BLaER1 treated with 17β-estradiol and CSF1 and Interleukin-3, amounts not matched to agents 10 nM and 100 nM (cell line): ENCODE results near the gene ARHGAP33.

Source experiments
- H3K27ac ChIP-seq, 11 experiments: shearing (Covaris generic); formaldehyde crosslinking; 2 replicates each; pipeline ENCODE4 v1.8.1; 2022
- H3K27me3 ChIP-seq, 11 experiments: shearing (Covaris generic); formaldehyde crosslinking; 2 replicates each; pipeline ENCODE4 v1.8.1; 2022
- H3K36me3 ChIP-seq, 11 experiments: shearing (Covaris generic); formaldehyde crosslinking; 2 replicates each; pipeline ENCODE4 v1.8.1; 2022
- H3K4me1 ChIP-seq, 10 experiments: shearing (Covaris generic); formaldehyde crosslinking; 2 replicates each; pipeline ENCODE4 v1.8.1; 2022
- H3K4me2 ChIP-seq, 11 experiments: shearing (Covaris generic); formaldehyde crosslinking; 2 replicates each; pipeline ENCODE4 v1.8.1; 2022
- H3K4me3 ChIP-seq, 10 experiments: shearing (Covaris generic); formaldehyde crosslinking; 2 replicates each; pipeline ENCODE4 v1.8.1; 2022
- H3K9ac ChIP-seq, 11 experiments: shearing (Covaris generic); formaldehyde crosslinking; 2 replicates each; pipeline ENCODE4 v1.8.1; 2022
- H3K9me3 ChIP-seq, 11 experiments: shearing (Covaris generic); formaldehyde crosslinking; replicated peaks in 1 of 11; 2 replicates each; pipeline ENCODE4 v1.8.1; 2022
- H4K20me1 ChIP-seq, 11 experiments: shearing (Covaris generic); formaldehyde crosslinking; 2 replicates each; pipeline ENCODE4 v1.8.1; 2022
- Cebpa-rat ChIP-seq, 11 experiments: shearing (Covaris generic); IDR thresholded peaks; 2 replicates each; pipeline ENCODE4 v1.8.1; 2022

ARHGAP33 gene

DNA sequence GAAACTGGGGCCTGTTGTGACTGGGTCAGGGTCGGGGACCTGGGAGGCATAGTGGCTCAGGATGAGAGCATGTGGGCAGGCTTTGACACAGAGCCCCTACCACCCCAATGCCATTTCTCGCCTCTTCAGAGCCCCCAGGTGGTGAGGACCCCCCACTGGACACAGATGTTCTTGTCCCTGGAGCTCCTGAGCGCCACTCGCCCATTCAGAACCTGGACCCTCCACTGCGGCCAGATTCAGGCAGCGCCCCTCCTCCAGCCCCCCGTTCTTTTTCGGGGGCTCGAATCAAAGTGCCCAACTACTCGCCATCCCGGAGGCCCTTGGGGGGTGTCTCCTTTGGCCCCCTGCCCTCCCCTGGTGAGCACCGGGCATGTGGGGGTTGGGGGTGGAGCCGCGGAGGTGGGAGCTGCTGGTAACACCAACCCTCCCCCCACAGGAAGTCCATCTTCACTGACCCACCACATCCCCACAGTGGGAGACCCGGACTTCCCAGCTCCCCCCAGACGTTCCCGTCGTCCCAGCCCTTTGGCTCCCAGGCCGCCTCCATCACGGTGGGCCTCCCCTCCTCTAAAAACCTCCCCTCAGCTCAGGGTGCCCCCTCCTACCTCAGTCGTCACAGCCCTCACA lies 43.5 kb upstream of the ARHGAP33 start:
- Histone ChIP-seq H3K27me3 (no peaks in the 10 kb centered on the region), H3K36me3 (peaks cover 96 to 99% (median 98%) of the 10 kb centered on the region in 11 experiments), H3K4me2 (no peak overlapping the region), H3K27ac (no peak overlapping the region), H3K9me3 (no peaks in the 10 kb centered on the region), H3K4me1 (peaks cover 7 to 22% (median 15%) of the 10 kb centered on the region in 10 experiments; a peak in 18 of 20 replicates), H4K20me1 (peaks cover 43 to 98% (median 94%) of the 10 kb centered on the region in 11 experiments; a peak in 21 of 22 replicates), H3K9ac (no peak overlapping the region), H3K4me3 (no peak overlapping the region)
- no peak for TF ChIP-seq Cebpa-rat (IDR thresholded peaks at IDR 0.05)

DNA sequence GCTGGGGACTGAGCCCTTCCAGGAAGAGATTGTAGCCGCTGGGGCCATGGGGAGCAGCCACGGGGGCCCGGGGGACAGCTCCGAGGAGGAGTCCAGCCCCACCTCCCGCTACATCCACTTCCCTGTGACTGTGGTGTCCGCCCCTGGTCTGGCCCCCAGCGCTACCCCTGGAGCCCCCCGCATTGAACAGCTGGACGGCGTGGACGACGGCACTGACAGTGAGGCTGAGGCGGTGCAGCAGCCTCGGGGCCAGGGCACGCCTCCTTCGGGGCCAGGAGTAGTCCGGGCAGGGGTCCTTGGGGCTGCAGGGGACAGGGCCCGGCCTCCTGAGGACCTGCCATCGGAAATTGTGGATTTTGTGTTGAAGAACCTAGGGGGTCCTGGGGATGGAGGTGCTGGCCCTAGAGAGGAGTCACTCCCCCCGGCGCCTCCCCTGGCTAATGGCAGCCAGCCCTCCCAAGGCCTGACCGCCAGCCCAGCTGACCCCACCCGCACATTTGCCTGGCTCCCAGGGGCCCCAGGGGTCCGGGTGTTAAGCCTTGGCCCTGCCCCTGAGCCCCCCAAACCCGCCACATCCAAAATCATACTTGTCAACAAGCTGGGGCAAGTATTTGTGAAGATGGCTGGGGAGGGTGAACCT lies 42.7 kb upstream of the ARHGAP33 start:
- H3K27ac ChIP-seq, result no peak overlapping the region
- no peaks in the 10 kb centered on the region for H3K27me3 ChIP-seq
- peaks cover 96 to 99% (median 98%) of the 10 kb centered on the region in 11 experiments for H3K36me3 ChIP-seq
- no peak overlapping the region for H3K9ac ChIP-seq
- peaks cover 44 to 98% (median 94%) of the 10 kb centered on the region in 11 experiments; a peak in 21 of 22 replicates for H4K20me1 ChIP-seq
- H3K4me2 ChIP-seq, result no peak overlapping the region
- no peak overlapping the region for H3K4me3 ChIP-seq
- H3K4me1 ChIP-seq, result peaks cover 9 to 28% (median 22%) of the 10 kb centered on the region in 10 experiments; a peak in 18 of 20 replicates
- no peak for TF ChIP-seq Cebpa-rat (IDR thresholded peaks at IDR 0.05)
- H3K9me3 ChIP-seq, result no peaks in the 10 kb centered on the region

DNA sequence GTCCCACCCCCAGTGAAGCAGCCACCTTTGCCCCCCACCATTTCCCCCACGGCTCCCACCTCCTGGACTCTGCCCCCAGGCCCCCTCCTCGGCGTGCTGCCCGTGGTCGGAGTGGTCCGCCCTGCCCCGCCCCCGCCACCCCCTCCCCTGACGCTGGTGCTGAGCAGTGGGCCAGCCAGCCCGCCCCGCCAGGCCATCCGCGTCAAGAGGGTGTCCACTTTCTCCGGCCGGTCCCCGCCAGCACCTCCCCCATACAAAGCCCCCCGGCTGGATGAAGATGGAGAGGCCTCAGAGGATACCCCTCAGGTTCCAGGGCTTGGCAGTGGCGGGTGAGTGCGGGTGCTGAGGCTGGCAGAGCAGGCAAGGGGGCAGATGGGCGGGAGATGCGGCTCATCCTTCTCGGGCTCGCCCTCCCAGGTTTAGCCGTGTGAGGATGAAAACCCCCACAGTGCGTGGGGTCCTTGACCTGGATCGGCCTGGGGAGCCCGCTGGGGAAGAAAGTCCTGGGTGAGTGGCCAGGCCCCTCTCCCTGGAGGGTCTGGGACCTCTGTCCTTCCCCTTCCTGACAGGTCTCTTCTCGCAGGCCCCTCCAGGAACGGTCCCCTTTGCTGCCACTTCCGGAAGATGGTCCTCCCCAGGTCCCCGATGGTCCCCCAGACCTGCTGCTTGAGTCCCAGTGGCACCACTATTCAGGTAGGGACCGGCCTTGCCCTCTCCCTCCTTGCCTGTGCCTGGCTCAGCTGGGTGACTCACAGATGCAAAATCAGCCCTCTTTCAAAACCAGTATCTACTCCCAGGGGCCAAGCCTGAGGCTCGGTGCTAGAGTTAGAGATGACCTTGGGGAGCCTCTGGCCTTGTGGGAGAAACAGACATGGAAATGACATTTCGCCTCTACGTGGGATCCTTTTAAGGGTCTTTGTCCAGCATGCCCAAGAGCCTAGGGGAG lies 41.9 kb upstream of the ARHGAP33 start:
- no peak overlapping the region for H3K4me3 ChIP-seq
- H3K27ac ChIP-seq, result peak overlapping the region in 2 of 11 experiments; percentile 1 to 20; a peak in 1 of 22 replicates
- peaks cover 9 to 35% (median 22%) of the 10 kb centered on the region in 10 experiments; a peak in 18 of 20 replicates for H3K4me1 ChIP-seq
- no peak overlapping the region for H3K4me2 ChIP-seq
- peaks cover 48 to 98% (median 94%) of the 10 kb centered on the region in 11 experiments for H4K20me1 ChIP-seq
- peak overlapping the region in 7 of 11 experiments; percentile 4 to 33 (median 22); a peak in 6 of 22 replicates for H3K9ac ChIP-seq
- TF ChIP-seq Cebpa-rat (IDR thresholded peaks at IDR 0.05), result no peak
- no peaks in the 10 kb centered on the region for H3K9me3 ChIP-seq
- H3K36me3 ChIP-seq, result peaks cover 96 to 99% (median 98%) of the 10 kb centered on the region in 11 experiments
- no peaks in the 10 kb centered on the region for H3K27me3 ChIP-seq

DNA sequence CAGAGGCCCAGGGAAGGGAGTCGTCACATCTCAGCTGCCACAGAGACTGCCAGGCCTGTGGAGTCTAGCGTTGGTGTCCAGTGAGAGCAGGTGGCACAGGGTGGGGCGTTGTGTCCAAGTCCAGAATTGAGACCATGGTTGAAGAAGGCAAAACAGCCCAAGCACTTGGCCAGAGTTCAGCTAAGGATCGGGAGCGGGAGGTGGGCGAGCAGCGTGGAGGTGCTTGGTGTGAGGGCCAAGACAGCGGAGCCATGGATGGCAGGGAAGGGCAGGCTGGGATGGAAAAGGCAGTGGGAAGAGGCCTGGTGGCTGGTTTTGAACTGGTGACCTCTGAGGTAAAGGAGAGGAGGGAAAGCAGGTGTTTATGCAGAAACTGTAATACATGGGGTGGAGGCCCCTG lies 41.1 kb upstream of the ARHGAP33 start:
- no peak overlapping the region for H3K4me2 ChIP-seq
- peak overlapping the region in 6 of 11 experiments; percentile 4 to 33 (median 26); a peak in 6 of 22 replicates for H3K9ac ChIP-seq
- H4K20me1 ChIP-seq, result peaks cover 52 to 98% (median 94%) of the 10 kb centered on the region in 11 experiments
- no peaks in the 10 kb centered on the region for H3K9me3 ChIP-seq
- no peak overlapping the region for H3K27ac ChIP-seq
- H3K4me1 ChIP-seq, result peaks cover 14 to 41% (median 25%) of the 10 kb centered on the region in 10 experiments
- no peak overlapping the region for H3K4me3 ChIP-seq
- no peak for TF ChIP-seq Cebpa-rat (IDR thresholded peaks at IDR 0.05)
- H3K36me3 ChIP-seq, result peaks cover 93 to 99% (median 98%) of the 10 kb centered on the region in 11 experiments
- H3K27me3 ChIP-seq, result no peaks in the 10 kb centered on the region

DNA sequence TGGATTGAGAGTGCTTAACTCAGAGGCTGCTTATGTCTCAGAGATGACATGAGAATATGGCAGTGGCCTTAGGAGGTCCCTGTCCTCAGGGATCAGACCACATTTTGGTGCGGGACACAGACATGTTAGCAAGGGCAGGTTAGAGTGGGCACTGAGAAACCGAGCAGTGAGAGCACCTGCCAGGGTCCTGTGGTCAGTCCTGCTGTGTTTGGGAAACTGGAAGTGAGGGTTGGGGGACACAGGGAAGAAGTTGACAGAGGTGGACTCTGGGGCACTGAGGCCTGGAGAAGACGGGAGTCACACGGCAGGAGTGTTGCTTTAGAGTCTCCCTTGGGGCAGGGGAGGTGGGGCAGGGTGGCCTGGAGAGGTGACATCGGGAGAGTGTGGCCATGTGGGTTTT lies 40.5 kb upstream of the ARHGAP33 start:
- TF ChIP-seq Cebpa-rat (IDR thresholded peaks at IDR 0.05), result no peak
- no peaks in the 10 kb centered on the region for H3K9me3 ChIP-seq
- peaks cover 20 to 47% (median 31%) of the 10 kb centered on the region in 10 experiments for H3K4me1 ChIP-seq
- H4K20me1 ChIP-seq, result peaks cover 52 to 98% (median 94%) of the 10 kb centered on the region in 11 experiments
- no peaks in the 10 kb centered on the region for H3K27me3 ChIP-seq
- H3K4me3 ChIP-seq, result no peak overlapping the region
- H3K36me3 ChIP-seq, result peaks cover 87 to 98% (median 97%) of the 10 kb centered on the region in 11 experiments
- H3K9ac ChIP-seq, result peak overlapping the region in 3 of 11 experiments; percentile 13 to 27 (median 27); a peak in 3 of 22 replicates
- H3K4me2 ChIP-seq, result no peak overlapping the region
- no peak overlapping the region for H3K27ac ChIP-seq

DNA sequence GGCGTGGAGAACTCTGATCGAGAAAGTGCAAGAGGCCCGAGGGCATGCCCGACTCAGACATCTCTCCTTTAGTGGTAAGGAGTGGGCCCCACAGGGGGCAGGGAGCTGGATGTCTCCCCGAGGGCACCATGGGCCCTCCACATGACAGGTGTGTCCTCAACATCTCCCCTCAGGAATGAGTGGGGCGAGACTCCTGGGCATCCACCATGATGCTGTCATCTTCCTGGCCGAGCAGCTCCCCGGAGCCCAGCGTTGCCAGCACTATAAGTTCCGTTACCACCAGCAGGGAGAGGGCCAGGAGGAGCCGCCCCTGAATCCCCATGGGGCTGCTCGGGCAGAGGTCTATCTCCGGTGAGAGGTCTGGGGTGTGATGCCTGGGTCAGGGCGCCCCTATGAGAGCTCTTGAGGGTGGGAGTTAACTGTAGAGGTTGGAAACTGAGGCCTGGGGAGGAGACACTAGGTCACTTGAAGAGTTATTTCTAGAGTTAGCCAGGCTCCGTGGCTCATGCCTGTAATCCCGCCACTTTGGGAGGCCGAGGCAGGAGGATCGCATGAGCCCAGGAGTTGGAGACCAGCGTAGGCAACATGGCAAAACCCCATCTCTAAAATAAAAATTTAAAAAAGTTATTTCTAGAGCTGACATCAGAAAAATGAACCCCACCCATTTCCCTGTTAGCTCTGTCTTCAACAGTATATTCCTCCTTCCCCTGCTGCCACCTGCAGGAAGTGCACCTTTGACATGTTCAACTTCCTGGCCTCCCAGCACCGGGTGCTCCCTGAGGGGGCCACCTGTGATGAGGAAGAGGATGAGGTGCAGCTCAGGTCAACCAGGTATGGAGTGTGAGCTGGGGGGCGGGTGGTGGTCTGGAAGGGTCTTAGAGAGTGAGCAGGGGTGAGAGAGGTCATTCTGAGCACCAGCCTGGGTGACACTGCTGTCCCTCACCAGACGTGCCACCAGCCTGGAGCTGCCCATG lies 38.2 kb upstream of the ARHGAP33 start:
- Histone ChIP-seq H4K20me1 (peaks cover 42 to 79% (median 73%) of the 10 kb centered on the region in 11 experiments), H3K9ac (peak overlapping the region in 9 of 11 experiments; percentile 15 to 50 (median 35); a peak in 12 of 22 replicates), H3K36me3 (peaks cover 64 to 77% (median 74%) of the 10 kb centered on the region in 11 experiments), H3K27ac (peak overlapping the region in 6 of 11 experiments; percentile 4 to 46 (median 20); a peak in 9 of 22 replicates), H3K27me3 (no peaks in the 10 kb centered on the region), H3K4me2 (peak overlapping the region in 9 of 11 experiments; percentile 4 to 51 (median 31); a peak in 17 of 22 replicates), H3K4me3 (no peak overlapping the region), H3K4me1 (peaks cover 28 to 65% (median 46%) of the 10 kb centered on the region in 10 experiments), H3K9me3 (no peaks in the 10 kb centered on the region)
- TF ChIP-seq Cebpa-rat (IDR thresholded peaks at IDR 0.05), result no peak

DNA sequence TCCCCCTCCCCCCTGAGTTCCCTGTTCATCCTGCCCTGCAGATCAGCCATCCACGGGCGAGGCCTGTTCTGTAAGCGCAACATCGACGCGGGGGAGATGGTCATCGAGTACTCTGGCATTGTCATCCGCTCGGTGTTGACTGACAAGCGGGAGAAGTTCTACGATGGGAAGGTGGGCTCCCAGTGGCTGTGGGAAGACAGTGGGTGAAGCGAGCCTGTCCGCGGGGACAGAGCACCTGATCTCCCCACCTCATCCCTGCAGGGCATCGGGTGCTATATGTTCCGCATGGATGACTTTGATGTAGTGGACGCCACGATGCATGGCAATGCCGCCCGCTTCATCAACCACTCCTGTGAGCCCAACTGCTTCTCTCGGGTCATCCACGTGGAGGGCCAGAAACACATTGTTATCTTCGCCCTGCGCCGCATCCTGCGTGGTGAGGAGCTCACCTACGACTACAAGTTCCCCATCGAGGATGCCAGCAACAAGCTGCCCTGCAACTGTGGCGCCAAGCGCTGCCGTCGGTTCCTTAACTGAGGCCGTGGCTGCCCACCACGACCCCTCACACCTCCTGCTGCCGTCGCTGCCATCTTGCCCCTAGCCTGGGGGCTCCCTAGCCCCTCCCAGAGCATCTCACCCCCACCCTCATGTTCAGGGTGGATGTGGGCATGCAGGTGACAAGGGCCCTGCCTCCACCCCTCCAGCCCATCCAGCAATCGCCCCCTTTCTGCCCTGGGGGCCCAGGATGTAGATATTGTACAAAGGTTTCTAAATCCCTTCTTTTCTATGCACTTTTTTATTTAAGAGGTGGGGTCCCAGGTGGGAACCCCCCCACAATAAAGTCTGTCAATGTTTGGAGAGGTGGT lies 37.1 kb upstream of the ARHGAP33 start:
- H3K27ac ChIP-seq, result no peak overlapping the region
- H3K36me3 ChIP-seq, result peaks cover 55 to 68% (median 66%) of the 10 kb centered on the region in 11 experiments
- no peak overlapping the region for H3K4me3 ChIP-seq
- H3K9me3 ChIP-seq, result no peaks in the 10 kb centered on the region
- peaks cover 36 to 71% (median 67%) of the 10 kb centered on the region in 11 experiments for H4K20me1 ChIP-seq
- H3K4me1 ChIP-seq, result peaks cover 36 to 76% (median 56%) of the 10 kb centered on the region in 10 experiments
- peak overlapping the region in 2 of 11 experiments; percentile 98 to 100; a peak in 1 of 22 replicates for H3K4me2 ChIP-seq
- H3K9ac ChIP-seq, result peak overlapping the region in 1 of 11 experiments; percentile 29; a peak in 1 of 22 replicates
- TF ChIP-seq Cebpa-rat (IDR thresholded peaks at IDR 0.05), result no peak
- H3K27me3 ChIP-seq, result no peaks in the 10 kb centered on the region
